Measurements from ENCODE around the gene ASTN2. TPM values are rescaled to one million over a fixed set of nuclear protein-coding genes. Genes with fewer than 3 reads are reported as not detected.

ASTN2 gene
- total and polyA plus RNA-seq, 2 donors (not counting 3 experiments of a cell fraction or from before 2014, with no cell fraction given) = 1.0 to 1.9 TPM

DNA sequence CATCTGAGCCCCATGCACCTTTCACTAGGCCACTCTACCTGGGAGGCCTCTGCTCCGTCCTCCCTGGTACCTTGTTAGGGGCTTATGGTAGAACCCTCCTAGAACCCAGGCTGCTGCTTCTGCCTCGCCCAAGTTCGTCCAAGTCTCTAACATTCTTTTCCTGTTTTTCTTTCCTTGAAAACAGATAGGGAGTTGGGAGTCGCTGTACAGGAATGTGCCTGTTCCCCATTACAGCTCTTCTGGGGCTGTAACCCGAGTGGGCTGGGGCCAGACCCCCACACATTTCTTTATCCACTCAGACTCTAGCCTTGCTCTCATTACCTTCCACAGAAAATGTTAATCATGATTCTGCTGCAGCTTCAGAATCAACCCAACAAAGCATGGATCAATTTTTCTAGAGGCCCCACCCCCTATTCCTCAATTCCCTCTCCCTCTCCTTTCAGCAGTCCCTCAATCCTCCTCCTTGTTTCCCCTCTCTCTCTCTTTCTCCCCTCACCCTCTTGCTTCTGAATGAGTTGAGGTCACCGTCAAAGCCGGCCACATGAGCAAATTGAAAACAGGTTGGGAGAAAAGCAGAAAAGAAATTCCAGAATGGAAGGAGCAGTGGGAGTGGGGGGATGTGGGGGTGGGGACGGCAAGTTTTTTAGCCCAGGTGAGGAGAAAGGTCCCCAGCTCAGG is 921.5 kb downstream of the ASTN2 start:
- no peaks in the 10 kb centered on the region for H3K36me3 ChIP-seq (ENCODE audit: control insufficient read depth in 2 of 2, extremely low read depth in 1 of 2, insufficient read depth in 2 of 2, low read length in 2 of 2)
- FAIRE-seq (no peak), DNase-seq (ENCODE audit: low read depth, low spot score) (no peak)
- no peak overlapping the region for H3K9ac ChIP-seq (replicated peaks; ENCODE audit: extremely low read depth, insufficient read depth, low read length)
- POLR2A ChIA-PET = no interaction called here
- no TSS peak for BruUV-seq (replicated peaks)
- no peaks in the 10 kb centered on the region for H3K27me3 ChIP-seq (ENCODE audit: control insufficient read depth in 2 of 2, insufficient read depth in 2 of 2, low read length in 2 of 2)
- H3K4me1 ChIP-seq (ENCODE audit: control insufficient read depth, extremely low read depth, insufficient read depth, low read length) = no peaks in the 10 kb centered on the region
- H3K4me3 ChIP-seq (replicated peaks in 1 of 3; ENCODE audit: insufficient read depth in 1 of 3, low read depth in 1 of 3, low read length in 3 of 3) = no peak overlapping the region
- H3K9me1 ChIP-seq (replicated peaks; ENCODE audit: control insufficient read depth, extremely low read depth, insufficient read depth, low read length) = no peaks in the 10 kb centered on the region
- no peaks in the 10 kb centered on the region for H4K20me1 ChIP-seq (replicated peaks; ENCODE audit: control insufficient read depth, extremely low read depth, insufficient read depth, low read length)
- TF ChIP-seq FOS (IDR thresholded peaks at IDR 0.05; ENCODE audit: borderline replicate concordance, insufficient read depth, low read length) (no peak), GATA2 (IDR thresholded peaks at IDR 0.05; ENCODE audit: insufficient read depth, insufficient read length, low read depth, low read length) (no peak), MYC (IDR thresholded peaks at IDR 0.05; ENCODE audit: low read depth, low read length) (no peak), EZH2 (IDR thresholded peaks at IDR 0.05; ENCODE audit: borderline replicate concordance, low read depth, low read length, severe bottlenecking) (no peak), JUN (IDR thresholded peaks at IDR 0.05; ENCODE audit: borderline replicate concordance, insufficient read depth, insufficient read length, low read depth) (no peak), POLR2A (IDR thresholded peaks at IDR 0.05; ENCODE audit: low read depth, low read length) (no peak), POLR2AphosphoS5 (IDR thresholded peaks at IDR 0.05; ENCODE audit: insufficient read depth, low read depth, low read length) (no peak)
- TF ChIP-seq, protein P1, sequence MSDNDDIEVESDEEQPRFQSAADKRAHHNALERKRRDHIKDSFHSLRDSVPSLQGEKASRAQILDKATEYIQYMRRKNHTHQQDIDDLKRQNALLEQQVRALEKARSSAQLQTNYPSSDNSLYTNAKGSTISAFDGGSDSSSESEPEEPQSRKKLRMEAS (IDR thresholded peaks at IDR 0.05; ENCODE audit: insufficient read depth, insufficient read length) = no peak
- TF ChIP-seq, protein P2, sequence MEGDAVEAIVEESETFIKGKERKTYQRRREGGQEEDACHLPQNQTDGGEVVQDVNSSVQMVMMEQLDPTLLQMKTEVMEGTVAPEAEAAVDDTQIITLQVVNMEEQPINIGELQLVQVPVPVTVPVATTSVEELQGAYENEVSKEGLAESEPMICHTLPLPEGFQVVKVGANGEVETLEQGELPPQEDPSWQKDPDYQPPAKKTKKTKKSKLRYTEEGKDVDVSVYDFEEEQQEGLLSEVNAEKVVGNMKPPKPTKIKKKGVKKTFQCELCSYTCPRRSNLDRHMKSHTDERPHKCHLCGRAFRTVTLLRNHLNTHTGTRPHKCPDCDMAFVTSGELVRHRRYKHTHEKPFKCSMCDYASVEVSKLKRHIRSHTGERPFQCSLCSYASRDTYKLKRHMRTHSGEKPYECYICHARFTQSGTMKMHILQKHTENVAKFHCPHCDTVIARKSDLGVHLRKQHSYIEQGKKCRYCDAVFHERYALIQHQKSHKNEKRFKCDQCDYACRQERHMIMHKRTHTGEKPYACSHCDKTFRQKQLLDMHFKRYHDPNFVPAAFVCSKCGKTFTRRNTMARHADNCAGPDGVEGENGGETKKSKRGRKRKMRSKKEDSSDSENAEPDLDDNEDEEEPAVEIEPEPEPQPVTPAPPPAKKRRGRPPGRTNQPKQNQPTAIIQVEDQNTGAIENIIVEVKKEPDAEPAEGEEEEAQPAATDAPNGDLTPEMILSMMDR (IDR thresholded peaks at IDR 0.05; ENCODE audit: extremely low read depth in 1 of 2, insufficient read depth in 1 of 2, low read depth in 1 of 2, low read length in 2 of 2) = no peak
- no peak overlapping the region for H2AFZ ChIP-seq (ENCODE audit: low read depth, low read length)
- no peaks in the 10 kb centered on the region for H3K9me3 ChIP-seq (replicated peaks; ENCODE audit: control insufficient read depth, insufficient read depth, low read length)
- H3K4me2 ChIP-seq (ENCODE audit: insufficient read depth, low read length) = no peak overlapping the region
- CTCF ChIA-PET = no interaction called here
- intact Hi-C loops (cut with micrococcal nuclease) (loop anchor here (5.0 kb wide), 1 partner anchor 331 kb away; no protein-coding TSS in a partner anchor), dilution Hi-C loops (cut with MboI; ENCODE audit: extremely low pct_ligation_motif_present, low sequenced_read_pairs) (no loop called here)
- no peak overlapping the region for H3K27ac ChIP-seq (ENCODE audit: insufficient read depth, low read depth, low read length)
- no peaks in the 10 kb centered on the region for H3K79me2 ChIP-seq (ENCODE audit: control insufficient read depth, insufficient read depth, low read length)

Measured in endothelial cell of umbilical vein (primary cell).